Gastroesophageal sphincter (tissue), 3 donors: ENCODE data around the gene CRIP3.

Experiments
- EP300 ChIP-seq: sonication (generic); formaldehyde crosslinking; IDR thresholded peaks from one replicate; pipeline ENCODE4 v1.6.1; 2017; ENCODE audit warnings: antibody characterized with exemption, mild to moderate bottlenecking
- POLR2A ChIP-seq, 2 donors: fragments of 450-650 bp; IDR thresholded peaks; one replicate each; pipeline ENCODE4 v1.6.1; 2017; ENCODE audit warnings: antibody characterized with exemption in 2 of 2, mild to moderate bottlenecking in 2 of 2, moderate library complexity in 1 of 2
- POLR2AphosphoS5 ChIP-seq: sonication (generic); formaldehyde crosslinking; IDR thresholded peaks from one replicate; pipeline ENCODE4 v1.6.1; 2017; ENCODE audit warnings: antibody characterized with exemption
- TF ChIP-seq, protein P1 (sequence below), 4 experiments: fragments of 200-600 bp in 2 of 4; fragments of 450-650 bp in 2 of 4; sonication (generic) in 1 of 4; IDR thresholded peaks; one replicate each; pipeline ENCODE4 v1.5.1; 2017 to 2019; ENCODE audit warnings: antibody characterized with exemption in 4 of 4, mild to moderate bottlenecking in 2 of 4, moderate library complexity in 2 of 4

DNA sequence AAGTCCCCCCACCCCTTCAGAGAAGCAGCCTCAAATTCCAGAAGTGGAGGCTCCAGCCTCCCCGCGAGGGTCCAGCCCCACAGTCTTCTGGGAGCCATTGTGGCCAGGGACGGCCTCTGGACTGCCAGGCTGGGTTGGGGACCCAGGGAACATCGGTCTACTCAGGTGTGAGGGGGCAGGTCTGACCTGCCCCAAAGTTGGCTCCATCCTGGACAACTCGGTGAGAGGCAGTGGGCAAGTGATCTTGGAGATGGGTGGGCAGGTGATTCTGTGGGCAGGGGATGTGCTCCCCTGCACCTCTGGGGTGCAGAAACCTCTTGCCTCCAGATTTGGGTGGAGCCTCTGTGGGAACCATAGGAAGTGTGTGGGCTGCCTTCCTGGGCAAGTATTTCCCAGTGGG, 22.8 kb downstream of the CRIP3 start:
- no peak for TF ChIP-seq POLR2A (IDR thresholded peaks at IDR 0.05)
- TF ChIP-seq POLR2AphosphoS5, result no peak
- TF ChIP-seq, protein P1, sequence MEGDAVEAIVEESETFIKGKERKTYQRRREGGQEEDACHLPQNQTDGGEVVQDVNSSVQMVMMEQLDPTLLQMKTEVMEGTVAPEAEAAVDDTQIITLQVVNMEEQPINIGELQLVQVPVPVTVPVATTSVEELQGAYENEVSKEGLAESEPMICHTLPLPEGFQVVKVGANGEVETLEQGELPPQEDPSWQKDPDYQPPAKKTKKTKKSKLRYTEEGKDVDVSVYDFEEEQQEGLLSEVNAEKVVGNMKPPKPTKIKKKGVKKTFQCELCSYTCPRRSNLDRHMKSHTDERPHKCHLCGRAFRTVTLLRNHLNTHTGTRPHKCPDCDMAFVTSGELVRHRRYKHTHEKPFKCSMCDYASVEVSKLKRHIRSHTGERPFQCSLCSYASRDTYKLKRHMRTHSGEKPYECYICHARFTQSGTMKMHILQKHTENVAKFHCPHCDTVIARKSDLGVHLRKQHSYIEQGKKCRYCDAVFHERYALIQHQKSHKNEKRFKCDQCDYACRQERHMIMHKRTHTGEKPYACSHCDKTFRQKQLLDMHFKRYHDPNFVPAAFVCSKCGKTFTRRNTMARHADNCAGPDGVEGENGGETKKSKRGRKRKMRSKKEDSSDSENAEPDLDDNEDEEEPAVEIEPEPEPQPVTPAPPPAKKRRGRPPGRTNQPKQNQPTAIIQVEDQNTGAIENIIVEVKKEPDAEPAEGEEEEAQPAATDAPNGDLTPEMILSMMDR (IDR thresholded peaks at IDR 0.05), result no peak
- no peak for TF ChIP-seq EP300
